Hepatic stellate cell (primary cell): ENCODE measurements around the gene MUC2.

Source experiments
- DNase-seq: peaks from one replicate; pipeline ENCODE4 v3.0.0; 2011; ENCODE audit warnings: low spot score

The MUC2 gene

DNA sequence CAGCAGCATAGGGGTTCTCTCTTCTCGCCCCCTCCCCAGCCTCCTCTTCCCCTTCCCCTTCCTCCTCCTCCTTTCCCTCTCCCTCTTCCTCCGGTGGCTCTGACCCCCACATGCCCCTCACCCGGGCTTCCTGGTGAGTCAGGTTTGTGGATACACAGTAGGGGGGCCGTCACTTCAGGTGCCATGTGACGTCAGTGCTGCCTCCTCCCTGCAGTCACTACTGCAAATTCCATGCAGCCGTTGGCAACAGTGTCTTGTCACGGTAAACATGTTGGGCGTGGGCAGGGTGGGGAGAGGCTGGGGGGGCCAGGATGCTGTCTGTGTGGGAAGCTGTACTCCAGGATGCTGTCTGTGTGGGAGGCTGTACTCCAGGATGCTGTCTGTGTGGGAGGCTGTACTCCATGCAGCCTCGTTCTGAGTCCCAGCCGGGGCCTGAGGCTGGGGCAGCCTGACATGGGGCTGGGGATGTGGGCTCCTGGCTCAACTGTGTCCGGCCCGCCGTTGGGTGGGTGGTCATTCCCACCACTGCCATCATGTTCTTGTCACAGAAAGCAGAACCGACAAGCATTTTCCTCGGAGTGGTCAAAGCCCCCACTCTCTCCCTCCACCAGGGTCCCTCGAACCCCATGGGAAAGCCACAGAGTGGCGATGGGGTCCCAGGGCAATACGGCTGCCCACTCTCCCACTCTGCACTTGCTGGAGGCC is 2.4 kb upstream of the MUC2 start:
- DNase-seq = no peak

DNA sequence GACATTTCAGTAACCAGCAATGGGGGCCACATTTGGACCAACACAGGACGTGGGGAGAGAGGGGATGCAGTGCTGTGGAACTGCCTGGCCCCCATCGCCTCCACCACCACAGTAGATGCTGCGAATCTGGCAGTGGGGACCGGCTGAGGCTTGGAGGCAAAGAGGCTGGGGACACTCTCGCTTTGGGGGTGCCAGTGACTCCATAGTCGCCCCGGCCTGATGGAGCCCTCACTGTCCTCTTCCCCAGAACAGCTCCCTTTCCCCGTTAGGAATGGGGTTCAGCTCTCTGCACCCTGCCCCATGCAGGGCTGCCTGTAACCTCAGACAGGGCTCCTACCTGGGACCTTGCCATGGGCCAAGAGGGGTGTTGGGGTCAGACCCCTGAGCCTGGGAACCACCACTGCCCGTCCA is 1.8 kb upstream of the MUC2 start:
- DNase-seq = no peak

DNA sequence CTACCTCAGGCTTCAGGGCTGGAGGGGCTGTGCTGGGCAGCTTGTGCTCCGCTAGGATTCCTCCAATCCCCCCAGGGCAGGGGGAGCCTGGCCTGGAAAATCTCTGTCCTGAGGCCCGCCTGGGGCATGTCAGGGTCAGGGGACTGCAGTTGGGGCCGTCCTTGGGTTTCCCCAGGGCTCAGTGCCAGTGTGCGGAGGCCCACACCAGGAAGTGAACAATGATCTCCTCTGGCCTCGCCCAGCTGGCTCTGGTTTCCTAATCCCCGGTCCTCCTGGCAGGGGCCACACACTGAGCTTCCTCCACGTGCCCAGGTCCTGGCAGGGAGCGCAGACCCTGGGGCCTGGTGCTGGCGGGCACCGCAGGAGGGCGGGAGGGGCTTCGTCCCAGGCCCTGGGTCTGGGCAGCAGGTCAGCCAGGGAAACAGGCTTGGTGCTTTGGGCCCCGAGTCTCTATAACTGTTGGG is 1.4 kb upstream of the MUC2 start:
- no peak for DNase-seq

DNA sequence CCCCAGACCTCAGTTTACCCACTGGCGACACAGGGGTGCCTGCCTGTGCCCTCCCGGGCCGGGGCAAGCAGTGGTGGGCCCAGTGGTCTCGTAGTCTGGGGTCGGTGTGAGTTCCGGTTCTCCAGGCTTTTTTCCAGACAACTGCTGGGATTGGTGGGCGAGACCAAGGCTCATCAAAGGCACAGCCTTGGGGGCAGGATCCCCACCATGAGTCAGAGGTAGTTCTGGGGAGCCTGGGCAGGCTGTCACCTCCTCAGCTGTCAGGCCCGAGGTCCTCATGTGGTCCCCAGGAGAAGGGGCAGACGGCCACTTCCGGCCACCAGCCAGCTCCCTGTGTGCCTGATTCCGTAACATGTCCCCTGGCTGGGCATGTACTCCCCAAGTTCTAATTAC is 827 bp upstream of the MUC2 start:
- DNase-seq = no peak

DNA sequence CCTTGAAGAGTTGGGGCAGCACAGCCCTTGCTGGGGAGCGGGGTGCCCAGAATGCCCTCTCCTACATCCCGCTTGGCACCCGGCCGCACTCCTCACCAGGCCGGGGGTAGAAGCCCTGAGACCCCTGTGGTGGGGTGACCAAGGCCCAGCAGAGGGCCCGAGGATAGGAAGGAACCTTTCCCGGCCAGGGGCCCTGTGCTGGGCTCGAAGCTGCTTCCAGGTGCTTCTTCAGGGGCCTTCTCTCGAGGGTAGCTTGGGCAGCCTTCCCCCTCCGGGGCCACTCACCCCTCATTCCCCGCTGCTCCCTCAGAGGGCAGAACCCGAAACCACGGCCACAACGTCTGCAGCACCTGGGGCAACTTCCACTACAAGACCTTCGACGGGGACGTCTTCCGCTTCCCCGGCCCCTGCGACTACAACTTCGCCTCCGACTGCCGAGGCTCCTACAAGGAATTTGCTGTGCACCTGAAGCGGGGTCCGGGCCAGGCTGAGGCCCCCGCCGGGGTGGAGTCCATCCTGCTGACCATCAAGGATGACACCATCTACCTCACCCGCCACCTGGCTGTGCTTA is 752 bp downstream of the MUC2 start:
- no peak for DNase-seq

DNA sequence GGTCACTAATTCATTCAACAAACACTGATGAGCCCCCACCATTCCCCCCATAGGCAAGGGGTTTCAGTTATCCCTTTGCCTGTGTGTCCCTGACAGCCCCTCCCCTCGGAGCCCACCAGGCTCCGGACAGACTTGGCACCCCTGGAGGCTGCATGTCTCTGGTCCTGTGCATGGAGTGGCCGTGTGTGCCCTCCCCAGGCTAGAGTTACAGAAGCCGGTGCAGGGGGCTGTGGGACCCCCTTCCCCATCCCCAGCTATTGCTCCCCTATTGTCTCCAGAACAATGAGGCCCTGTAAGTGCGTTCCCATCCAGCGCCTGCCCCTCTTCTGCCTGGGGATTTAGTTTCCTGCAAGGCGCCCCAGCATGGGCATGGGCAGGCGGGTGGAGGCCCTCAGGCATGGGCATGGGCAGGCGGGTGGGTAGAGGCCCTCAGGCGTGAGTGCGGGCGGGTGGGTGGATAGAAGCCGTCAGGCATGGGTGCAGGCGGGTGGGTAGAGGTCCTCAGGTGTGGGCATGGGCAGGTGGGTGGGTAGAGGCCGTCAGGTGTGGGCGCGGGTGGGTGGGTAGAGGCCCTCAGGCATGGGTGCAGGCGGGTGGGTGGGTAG is 1.5 kb downstream of the MUC2 start:
- DNase-seq = no peak

DNA sequence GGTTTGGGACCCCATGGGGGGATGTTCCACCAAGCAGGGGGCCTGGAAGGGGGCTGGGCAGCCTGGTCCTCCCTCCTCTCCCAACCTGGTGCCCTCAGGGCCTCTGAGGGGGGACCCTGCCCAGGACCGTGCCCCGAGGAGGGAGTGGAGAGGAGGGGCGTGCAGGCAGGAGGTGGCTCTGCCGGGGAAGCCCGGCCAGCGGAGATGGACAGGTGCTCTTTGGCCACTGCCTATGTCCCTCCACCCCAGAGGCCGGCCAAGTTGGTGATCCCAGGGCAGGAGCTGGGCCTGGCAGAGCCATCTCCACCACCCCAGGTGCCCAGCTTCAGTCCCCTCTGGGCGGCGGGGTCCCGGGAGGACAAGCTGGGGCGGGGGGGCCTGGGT is 2.4 kb downstream of the MUC2 start:
- DNase-seq = no peak

DNA sequence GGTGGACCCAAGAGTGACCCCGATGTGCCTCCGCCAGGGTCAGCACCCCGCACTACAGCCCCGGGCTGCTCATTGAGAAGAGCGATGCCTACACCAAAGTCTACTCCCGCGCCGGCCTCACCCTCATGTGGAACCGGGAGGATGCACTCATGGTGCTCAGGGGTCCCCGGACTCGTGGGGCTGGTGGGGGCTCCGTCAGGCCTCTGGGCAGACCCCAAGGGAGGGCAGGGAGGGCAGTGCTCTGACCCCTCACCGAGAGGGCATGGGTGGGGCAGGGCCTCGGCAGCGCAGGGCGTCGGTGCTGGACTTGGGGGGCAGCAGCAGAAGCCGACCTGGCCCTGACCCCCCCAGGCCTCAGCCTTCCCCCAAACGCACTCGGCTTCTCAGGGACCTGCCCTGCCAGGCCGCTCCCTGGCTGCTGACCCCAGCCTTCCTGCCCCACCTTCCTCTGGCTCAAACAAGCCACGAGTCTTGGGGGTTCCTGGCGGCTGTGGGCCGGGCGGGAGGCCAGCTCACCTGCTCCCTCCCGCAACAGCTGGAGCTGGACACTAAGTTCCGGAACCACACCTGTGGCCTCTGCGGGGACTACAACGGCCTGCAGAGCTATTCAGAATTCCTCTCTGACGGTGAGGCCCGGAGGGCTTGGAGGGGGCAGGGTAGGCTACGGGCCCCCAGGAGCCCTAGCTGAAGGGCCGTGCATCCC is 2.9 kb downstream of the MUC2 start:
- DNase-seq = no peak

DNA sequence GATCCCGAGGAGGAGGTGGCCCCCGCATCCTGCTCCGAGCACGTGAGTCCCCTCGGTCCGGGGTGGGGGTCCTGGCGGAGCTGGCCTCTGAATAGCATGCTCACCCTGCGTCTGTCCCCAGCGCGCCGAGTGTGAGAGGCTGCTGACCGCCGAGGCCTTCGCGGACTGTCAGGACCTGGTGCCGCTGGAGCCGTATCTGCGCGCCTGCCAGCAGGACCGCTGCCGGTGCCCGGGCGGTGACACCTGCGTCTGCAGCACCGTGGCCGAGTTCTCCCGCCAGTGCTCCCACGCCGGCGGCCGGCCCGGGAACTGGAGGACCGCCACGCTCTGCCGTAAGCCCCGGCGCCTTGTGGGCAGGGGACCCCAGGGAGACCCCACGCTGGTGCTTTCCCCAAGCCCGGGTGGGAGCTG is 3.5 kb downstream of the MUC2 start:
- no peak for DNase-seq

DNA sequence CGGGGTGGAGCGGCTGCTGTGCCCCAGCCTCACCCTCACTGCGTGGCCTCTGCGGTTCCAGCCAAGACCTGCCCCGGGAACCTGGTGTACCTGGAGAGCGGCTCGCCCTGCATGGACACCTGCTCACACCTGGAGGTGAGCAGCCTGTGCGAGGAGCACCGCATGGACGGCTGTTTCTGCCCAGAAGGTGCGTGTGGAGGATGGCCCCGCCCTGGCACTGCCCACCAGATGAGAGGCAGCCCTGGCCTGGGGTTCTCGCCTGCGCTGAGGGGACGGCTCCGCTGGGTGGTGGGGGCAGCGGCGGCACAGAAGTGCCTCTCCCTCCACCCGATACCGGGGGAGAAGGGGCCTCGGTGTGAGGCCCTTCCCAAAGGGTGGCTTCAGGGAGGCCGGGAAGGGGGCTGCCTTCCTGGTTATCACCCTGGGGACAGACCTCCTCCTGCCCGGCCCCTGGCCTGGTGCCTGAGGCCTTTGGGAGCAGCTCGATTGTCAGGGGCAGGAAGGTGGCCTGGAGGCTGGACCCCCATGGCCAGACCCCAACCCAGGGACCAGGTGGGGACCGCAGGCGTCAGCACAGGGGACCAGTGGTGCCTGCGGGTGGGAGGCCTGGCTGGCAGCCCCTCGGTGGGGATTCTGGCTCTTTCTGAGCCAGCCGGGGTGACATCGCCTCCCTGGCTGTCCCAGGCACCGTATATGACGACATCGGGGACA is 7.1 kb downstream of the MUC2 start:
- DNase-seq = no peak

DNA sequence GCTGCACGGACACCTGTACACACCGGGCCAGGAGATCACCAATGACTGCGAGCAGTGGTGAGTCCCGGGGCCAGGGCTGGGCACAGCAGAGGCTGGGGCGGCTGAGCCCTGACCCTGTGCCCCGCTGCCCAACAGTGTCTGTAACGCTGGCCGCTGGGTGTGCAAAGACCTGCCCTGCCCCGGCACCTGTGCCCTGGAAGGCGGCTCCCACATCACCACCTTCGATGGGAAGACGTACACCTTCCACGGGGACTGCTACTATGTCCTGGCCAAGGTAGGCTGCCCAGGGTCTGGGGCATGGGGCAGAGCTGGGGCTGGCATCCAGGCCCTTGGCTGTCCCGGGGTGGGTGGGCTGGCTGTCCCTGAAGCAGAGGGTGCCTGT is 7.7 kb downstream of the MUC2 start:
- no peak for DNase-seq

DNA sequence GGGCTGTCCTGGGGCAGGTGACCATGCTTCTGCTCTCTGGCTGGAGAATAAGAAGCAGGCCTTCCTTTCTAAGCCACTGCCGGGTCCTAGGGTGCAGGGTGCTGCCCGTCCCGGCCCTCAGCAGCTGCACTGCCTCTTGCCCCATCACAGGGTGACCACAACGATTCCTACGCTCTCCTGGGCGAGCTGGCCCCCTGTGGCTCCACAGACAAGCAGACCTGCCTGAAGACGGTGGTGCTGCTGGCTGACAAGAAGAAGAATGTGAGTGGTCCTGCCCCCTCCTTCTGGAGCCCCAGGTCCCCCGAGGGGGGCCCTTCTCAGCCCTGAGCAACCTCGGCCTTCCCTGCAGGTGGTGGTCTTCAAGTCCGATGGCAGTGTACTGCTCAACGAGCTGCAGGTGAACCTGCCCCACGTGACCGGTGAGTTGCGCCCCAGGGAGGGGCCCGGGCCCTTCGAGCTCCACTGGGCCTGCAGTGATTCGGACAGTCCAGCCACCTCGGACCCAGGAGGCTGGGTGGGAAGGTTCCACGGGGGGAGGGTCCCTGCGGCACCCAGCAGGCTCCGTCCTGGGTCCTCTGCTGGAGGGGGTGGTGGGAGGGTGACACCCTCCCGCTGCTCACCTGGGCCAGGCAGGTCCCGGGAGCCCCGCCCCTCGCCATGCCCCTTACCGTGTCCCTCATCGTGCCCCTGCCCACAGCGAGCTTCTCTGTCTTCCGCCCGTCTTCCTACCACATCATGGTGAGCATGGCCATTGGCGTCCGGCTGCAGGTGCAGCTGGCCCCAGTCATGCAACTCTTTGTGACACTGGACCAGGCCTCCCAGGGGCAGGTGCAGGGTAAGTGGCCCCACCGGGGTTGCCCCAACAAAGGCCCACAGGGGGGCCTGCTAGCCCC is 8.3 kb downstream of the MUC2 start:
- DNase-seq = no peak

DNA sequence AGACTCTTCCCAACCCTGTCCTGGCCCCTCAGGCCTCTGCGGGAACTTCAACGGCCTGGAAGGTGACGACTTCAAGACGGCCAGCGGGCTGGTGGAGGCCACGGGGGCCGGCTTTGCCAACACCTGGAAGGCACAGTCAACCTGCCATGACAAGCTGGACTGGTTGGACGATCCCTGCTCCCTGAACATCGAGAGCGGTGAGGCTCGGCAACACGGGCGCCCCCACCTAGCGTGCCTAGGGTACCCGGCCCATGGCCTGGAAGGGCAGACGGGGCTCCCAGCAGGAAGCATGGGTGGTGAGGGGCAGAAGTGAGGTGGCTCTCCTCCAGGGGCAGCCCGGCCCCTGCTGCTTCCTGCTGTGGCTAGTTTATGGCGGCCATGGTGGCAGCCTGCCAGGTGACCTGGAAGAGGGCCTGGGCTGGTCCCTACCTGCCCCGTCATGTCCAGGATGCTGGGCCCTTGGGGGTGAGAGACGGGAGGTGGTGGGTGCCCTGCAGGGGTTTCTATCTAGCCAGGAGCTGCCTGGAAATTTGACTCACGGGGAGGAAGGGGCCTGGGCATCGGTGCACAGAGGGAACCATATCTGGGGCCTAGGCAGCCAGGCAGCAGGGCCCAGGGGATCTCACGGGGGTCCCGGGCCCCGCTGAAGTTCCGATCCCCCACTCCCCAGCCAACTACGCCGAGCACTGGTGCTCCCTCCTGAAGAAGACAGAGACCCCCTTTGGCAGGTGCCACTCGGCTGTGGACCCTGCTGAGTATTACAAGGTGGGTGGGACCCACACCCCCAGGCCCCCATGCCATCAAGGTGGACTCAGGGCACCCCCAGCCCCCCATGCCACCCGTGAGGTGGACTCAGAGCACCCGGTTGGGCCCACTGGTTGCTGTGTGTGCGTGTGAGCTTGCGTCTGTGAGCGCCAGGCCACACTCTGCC is 9.2 kb downstream of the MUC2 start:
- no peak for DNase-seq

DNA sequence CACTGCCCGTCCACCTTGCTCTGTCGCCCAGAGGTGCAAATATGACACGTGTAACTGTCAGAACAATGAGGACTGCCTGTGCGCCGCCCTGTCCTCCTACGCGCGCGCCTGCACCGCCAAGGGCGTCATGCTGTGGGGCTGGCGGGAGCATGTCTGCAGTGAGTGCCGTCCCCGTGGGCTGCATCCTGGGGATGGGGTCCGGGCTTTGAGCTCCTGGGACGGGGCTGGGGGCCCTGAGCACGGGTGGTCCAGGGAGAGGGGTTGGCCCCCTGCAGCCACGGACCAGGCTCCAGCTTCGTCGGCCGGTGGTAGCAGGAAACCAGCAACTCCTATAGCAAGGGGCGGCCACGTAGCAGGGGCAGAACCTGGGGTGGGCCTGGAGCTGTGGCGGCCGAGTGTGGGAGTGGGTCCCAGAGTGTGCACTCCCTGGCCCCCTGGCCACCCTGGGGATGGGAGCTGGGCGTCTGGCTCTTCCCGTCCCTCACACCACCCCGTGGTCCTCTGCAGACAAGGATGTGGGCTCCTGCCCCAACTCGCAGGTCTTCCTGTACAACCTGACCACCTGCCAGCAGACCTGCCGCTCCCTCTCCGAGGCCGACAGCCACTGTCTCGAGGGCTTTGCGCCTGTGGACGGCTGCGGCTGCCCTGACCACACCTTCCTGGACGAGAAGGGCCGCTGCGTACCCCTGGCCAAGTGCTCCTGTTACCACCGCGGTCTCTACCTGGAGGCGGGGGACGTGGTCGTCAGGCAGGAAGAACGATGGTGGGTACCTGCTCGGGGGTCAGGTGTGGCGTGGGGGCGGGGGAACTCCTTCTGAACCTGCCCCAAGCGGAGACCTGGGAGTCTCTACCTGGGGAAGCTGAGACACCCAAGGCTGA is 10.1 kb downstream of the MUC2 start:
- DNase-seq = no peak

DNA sequence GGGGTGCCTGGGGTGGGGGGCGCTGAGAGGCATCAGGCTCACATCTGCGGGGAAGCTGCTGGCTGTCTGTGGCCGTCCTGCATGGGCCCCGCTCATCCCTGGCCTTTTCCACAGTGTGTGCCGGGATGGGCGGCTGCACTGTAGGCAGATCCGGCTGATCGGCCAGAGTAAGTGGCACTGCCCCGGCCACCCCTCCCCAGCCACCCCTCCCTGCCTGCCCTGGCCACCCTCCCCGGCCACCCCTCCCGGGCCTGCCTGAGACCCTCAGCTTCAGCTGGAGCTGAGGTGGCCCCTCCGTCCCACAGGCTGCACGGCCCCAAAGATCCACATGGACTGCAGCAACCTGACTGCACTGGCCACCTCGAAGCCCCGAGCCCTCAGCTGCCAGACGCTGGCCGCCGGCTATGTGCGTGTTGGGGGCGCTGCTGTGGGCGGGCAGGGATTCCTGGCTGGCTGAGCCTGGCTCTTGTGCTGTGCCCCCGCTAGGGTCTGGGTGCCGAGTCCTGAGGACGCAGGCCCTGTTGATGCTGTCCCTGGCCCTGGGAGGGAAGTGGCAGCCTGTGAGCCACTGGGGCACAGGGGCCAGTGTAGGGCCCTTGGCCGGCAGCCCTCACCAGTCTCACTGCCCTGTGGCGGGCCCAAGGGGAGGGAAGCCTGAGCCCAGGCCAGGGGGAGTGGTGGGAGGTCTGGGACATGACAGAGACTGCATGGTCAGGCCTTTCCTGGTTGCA is 10.9 kb downstream of the MUC2 start:
- DNase-seq = no peak

DNA sequence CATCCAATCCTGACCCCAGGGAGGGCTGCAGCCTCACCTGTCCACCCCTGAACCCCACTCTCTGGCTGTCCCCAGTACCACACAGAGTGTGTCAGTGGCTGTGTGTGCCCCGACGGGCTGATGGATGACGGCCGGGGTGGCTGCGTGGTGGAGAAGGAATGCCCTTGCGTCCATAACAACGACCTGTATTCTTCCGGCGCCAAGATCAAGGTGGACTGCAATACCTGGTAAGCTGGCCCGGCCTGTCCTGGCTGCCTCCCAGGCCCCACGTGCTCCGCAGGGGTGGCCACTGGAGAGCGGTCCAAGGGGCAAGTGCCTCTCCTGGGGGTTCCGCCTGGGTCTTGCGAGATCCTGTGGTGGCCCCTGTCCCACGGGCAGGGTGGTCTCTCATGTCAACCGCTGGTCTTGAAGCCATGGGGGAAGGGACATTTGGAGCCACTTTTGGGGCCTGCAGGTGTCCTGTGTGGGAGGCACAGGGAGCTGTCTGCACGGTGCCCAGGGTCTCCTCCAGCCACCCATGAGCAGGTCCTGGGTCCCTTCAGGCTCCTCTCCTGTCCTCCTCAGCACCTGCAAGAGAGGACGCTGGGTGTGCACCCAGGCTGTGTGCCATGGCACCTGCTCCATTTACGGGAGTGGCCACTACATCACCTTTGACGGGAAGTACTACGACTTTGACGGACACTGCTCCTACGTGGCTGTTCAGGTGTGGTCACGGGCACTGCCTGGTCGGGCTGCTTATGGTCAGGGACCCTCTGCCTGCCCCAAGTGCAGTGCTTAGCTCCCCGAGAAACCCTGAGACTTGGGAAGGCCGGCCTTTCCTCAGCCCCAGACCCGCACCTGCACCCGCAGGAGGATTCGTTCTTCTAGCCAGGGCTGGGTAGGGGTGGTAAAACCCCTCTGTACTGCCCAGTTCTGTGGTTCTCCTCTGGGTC is 11.8 kb downstream of the MUC2 start:
- DNase-seq = no peak

DNA sequence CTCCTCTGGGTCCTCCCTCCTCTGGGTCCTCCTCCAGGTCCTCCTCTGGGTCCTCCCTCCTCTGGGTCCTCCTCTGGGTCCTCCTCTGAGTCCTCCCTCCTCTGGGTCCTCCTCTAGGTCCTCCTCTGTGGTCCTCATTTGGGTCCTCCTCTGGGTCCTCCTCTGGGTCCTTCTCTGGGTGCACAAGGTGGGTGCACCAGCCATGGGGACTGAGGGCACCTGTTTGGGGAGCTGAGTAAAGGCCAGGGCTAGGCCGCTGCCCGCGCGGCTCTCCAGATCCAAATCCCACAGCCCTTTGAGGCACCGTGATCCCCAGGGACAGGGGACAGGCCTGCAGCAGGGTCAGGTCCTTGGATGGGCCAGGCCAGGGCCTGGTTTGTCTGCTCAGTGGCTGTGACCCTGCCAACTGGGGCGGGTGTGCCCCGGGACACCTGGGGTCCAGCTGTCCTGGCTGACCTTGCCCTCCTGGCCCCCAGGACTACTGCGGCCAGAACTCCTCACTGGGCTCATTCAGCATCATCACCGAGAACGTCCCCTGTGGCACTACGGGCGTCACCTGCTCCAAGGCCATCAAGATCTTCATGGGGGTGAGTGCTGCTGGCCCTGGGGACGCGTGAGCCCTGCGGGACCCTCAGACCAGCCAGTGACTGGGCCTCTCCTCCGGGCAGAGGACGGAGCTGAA is 12.7 kb downstream of the MUC2 start:
- DNase-seq = no peak
